Fibroblast of the aortic adventitia (primary cell): Measurements from ENCODE around the gene TLX1. TPM values are rescaled to one million over a fixed set of nuclear protein-coding genes. Genes with fewer than 3 reads are reported as not detected.

ENCODE experiments used
- DNase-seq: peaks from one replicate; pipeline ENCODE4 v3.0.0-alpha.2; 2010; ENCODE audit warnings: low read depth
- H3K4me3 ChIP-seq: 2 replicates; pipeline ENCODE4 v1.5.1; 2011; ENCODE audit warnings: low read depth, mild to moderate bottlenecking, control low read depth, low read length, moderate library complexity
- total RNA-seq: library from RNA; depleted of rRNA; stranded (reverse); fragments of >200 nt; gene quantifications from 2 replicates; pipeline ENCODE4 v1.2.3, GENCODE V29; 2012; ENCODE audit warnings: low replicate concordance
- TF ChIP-seq, protein P1 (sequence below): IDR thresholded peaks from 2 replicates; pipeline ENCODE4 v1.5.1; 2011; ENCODE audit warnings: mild to moderate bottlenecking, low read length, control low read depth, inconsistent platforms; ENCODE audit not compliant: insufficient read depth

TLX1 gene
- total RNA-seq, 1 donor: not detected

DNA sequence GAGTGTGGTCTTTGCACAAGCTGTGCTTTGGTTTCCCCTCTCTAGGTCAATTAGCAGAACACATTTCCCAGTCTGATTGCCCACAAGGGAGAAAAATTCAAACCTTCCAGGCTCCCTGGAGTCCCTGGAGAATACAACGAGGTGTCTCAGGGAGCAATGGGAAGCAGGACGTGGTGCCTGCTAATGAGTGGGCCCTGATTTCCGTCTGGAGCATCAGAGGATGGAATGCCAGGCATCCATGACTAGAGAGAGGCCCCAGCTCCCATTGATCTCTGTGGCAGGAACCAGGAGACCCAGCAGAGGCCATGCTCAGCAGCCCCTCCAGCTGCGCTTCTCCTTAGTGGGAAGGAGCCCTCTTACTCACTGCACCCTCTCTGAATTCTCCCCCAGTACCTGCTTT, 33.2 kb upstream of the TLX1 start:
- DNase-seq: no peak
- TF ChIP-seq, protein P1, sequence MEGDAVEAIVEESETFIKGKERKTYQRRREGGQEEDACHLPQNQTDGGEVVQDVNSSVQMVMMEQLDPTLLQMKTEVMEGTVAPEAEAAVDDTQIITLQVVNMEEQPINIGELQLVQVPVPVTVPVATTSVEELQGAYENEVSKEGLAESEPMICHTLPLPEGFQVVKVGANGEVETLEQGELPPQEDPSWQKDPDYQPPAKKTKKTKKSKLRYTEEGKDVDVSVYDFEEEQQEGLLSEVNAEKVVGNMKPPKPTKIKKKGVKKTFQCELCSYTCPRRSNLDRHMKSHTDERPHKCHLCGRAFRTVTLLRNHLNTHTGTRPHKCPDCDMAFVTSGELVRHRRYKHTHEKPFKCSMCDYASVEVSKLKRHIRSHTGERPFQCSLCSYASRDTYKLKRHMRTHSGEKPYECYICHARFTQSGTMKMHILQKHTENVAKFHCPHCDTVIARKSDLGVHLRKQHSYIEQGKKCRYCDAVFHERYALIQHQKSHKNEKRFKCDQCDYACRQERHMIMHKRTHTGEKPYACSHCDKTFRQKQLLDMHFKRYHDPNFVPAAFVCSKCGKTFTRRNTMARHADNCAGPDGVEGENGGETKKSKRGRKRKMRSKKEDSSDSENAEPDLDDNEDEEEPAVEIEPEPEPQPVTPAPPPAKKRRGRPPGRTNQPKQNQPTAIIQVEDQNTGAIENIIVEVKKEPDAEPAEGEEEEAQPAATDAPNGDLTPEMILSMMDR: no peak
- H3K4me3 ChIP-seq: no peak overlapping the region

DNA sequence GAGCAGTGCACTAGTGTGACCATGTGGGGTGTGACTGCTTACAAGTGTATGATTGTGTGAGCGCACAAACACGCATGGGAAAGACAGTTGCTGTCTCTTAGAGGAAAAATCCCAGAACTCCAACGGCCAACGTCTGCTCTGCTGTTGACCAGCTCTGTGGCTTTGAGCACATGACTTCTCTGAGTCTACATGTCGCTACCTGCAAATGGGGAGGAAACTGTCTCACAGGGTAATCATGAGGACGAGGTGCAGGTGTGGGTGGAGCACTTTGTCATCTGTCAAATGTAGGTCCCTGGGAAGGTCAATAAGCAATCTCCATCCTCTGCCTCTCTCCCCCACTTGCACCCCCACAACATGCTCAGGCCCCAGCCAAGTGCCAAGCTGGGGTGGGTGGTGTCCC, 31.2 kb upstream of the TLX1 start:
- DNase-seq: no peak
- H3K4me3 ChIP-seq: no peak overlapping the region
- TF ChIP-seq, protein P1: no peak

DNA sequence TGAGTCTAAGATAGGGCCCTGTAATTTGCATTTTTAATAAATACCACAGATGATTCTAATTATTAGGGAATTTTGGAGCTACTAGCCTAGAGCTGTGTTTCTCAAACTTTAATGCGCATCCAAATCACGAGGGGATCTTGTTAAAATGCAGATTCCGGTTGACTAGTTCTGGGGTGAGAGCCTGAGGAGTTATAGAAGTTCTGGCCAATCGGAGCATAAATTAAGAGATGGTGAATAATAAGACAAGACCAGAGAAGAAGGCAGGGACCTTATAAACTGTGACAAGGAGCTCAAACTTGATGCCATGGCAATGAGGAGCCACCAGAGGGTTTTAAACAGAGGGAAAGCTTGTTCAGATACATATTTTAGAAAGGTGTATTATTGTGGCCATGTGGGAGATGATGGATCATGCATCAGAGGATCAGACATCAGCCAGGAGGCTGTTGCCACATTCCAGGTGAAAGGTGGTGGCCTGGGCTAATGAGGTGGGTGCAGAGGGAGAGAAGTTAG, 29.7 kb upstream of the TLX1 start:
- DNase-seq: no peak
- TF ChIP-seq, protein P1: no peak
- no peak overlapping the region for H3K4me3 ChIP-seq

DNA sequence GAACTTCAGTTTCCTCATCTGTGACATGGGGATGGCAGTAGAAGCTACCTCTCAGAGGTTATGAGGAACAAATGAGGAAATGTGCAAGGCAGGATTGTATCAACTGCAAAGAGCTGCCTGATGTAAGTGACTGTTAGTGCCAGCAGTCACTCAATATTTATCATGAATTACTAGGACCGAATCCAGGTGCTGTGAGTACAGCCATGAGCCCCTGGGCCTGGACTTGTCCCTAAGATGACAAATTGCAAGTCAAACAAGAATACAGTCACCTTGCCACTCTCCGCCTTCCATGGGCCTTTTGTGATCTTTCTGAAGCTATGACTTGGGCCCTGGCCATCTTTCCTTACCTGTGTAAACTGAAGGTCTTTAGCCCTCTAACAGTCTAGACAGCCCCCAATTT, 27.7 kb upstream of the TLX1 start:
- no peak for DNase-seq
- TF ChIP-seq, protein P1: no peak
- no peak overlapping the region for H3K4me3 ChIP-seq

DNA sequence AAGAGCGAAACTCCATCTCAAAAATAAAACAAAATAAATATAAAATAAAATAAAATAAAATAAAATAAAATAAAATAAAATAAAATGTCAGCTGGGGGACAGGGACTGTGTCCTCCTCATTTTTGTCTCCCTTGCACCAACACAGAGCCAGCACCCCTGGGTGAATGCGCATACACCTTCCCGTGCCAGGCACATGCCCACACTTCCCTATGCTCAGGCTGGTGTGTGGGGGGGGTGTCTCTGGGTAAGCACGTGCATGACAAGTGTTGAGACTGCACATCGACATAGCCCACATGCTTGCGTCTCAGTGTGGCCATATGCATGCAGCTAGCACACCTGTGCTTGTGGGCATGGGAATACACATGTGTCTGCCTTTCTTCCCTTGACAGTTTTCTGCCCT, 24.7 kb upstream of the TLX1 start:
- TF ChIP-seq, protein P1: no peak
- no peak overlapping the region for H3K4me3 ChIP-seq
- no peak for DNase-seq

DNA sequence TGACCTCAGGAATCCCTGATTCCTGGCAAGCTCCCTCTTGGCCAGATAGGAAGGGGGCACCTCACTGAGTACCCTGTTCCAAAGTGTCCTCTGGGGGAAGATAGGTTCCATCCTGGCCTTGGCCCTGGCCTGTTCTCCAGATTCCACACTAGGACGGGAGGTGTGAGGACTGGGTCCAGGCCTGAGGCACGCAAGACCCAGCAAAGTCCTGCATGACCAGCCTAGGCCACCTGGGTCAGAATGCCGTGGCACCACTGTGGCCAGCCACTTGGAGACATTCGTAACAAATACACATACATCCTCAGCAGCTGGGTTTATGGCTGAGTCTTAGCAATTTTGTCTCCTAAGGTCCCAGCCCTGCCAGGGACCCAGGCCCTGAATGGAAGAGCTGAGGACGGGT, 23.3 kb upstream of the TLX1 start:
- no peak overlapping the region for H3K4me3 ChIP-seq
- TF ChIP-seq, protein P1: no peak

DNA sequence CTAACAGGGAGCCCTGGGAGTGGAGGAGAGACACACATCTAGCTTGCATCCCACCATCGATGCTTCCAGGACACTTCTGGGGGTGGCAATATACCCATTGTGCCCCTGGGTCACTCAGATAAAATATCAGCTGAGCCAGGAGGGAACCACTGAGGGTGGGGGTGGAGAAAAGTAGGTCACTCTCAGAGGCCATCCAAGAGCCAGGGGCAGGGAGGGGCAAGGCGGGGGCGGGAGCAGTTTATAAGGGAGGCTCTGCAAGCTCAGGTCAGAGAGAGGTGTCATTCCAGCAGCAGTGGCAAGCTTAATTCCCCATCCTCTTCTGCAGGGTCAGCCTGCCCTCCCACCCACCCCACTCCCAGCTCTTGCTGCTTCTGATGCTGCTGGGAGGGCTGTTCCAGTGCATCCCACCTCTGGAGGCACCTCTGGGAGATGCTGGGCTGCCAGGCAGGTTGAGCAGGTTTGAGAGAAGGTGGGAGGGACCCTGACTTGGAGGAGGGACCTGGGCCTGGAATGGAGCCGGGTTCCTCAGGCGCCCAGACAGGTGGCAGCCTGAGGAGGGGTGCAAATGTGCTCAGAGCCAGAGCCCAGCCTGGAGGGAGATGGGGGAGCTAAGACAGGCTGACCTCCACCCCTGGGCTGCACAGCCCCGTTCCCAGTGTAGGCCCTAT, 20.1 kb upstream of the TLX1 start:
- TF ChIP-seq, protein P1: no peak

More for the DNA sequence above, 23.3 kb upstream of the TLX1 start:
- no peak for DNase-seq

More for the DNA sequence above, 20.1 kb upstream of the TLX1 start:
- DNase-seq: no peak
- H3K4me3 ChIP-seq: no peak overlapping the region
